GM21619 (cell line): Measurements from ENCODE around the gene RERE.
"Not testable (repeated sequence)": the region's sequence is repeated elsewhere in the genome, so short reads cannot be mapped to it uniquely, and the experiment has no call there.

Experiments
- ATAC-seq: cut with Tn5 transposase; IDR thresholded peaks from one replicate; pipeline ENCODE4 v1.9.1; 2021; ENCODE audit not compliant: unreplicated experiment

RERE gene

GRCh38 chr1:8621034-8621582 is 196.3 kb downstream of the RERE start:
- ATAC-seq, result not testable (repeated sequence)

GRCh38 chr1:8619917-8620502 is 197.4 kb downstream of the RERE start:
- not testable (repeated sequence) for ATAC-seq

GRCh38 chr1:8619419-8619818 is 198.0 kb downstream of the RERE start:
- not testable (repeated sequence) for ATAC-seq

- ATAC-seq, result not testable (repeated sequence)
These were observed 200.6 kb downstream of the RERE start for GRCh38 chr1:8616791-8617190.

- ATAC-seq, result not testable (repeated sequence)
These were observed 205.6 kb downstream of the RERE start for GRCh38 chr1:8611634-8612515.

GRCh38 chr1:8607906-8608305 is 209.5 kb downstream of the RERE start:
- ATAC-seq, result no peak

GRCh38 chr1:8604041-8604945 is 213.1 kb downstream of the RERE start:
- ATAC-seq, result peak; percentile 92

GRCh38 chr1:8603220-8603616 is 214.2 kb downstream of the RERE start:
- ATAC-seq, result no peak

- no peak for ATAC-seq
These were observed 214.8 kb downstream of the RERE start for GRCh38 chr1:8602471-8603219.

GRCh38 chr1:8600336-8600735 is 217.1 kb downstream of the RERE start:
- ATAC-seq, result no peak

GRCh38 chr1:8599646-8600212 is 217.7 kb downstream of the RERE start:
- ATAC-seq, result no peak

- no peak for ATAC-seq
These were observed 218.7 kb downstream of the RERE start for GRCh38 chr1:8598783-8599182.

- no peak for ATAC-seq
These were observed 219.2 kb downstream of the RERE start for GRCh38 chr1:8598060-8598724.

- no peak for ATAC-seq
These were observed 220.0 kb downstream of the RERE start for GRCh38 chr1:8597455-8597854.

- ATAC-seq, result no peak
These were observed 221.5 kb downstream of the RERE start for GRCh38 chr1:8595941-8596340.

GRCh38 chr1:8595332-8595731 is 222.1 kb downstream of the RERE start:
- ATAC-seq, result no peak

- ATAC-seq, result not testable (repeated sequence)
These were observed 224.1 kb downstream of the RERE start for GRCh38 chr1:8593292-8593691.

- ATAC-seq, result no peak
These were observed 225.9 kb downstream of the RERE start for GRCh38 chr1:8591569-8591968.

GRCh38 chr1:8590721-8591351 is 226.6 kb downstream of the RERE start:
- no peak for ATAC-seq
